Stimulated activated CD4-positive, alpha-beta T cell treated with anti-CD3 and anti-CD28 coated beads, Interleukin-12 subunit alpha, Interleukin-12 subunit beta, amount 100 ng/mL, for 48 hours (primary cell): Measurements from ENCODE around the gene LRFN4.

Experiments used
- DNase-seq, 3 donors: peaks; one replicate each; pipeline ENCODE4 v3.0.0-alpha.2; 2020; ENCODE audit warnings: low read depth in 2 of 3, low spot score in 1 of 3

LRFN4 gene

DNA sequence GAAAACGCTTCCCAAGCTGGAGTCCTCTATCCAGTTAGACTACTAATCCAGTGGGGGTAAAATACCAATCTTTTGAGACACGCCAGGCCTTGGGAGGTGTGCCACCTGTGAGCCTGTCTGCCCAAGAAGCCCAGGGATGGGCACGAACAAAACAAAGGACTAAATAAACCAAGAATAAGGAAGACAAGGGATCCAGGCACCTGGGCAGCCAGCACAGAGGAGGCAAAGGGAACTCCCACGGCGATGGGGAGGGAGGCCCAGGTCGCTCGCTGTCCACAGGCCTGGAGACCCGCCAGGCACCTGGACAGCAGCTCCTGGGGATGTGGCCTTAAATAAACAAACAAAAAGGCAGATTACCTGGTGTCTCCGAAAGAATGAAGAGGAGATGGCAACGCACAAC lies 31.4 kb downstream of the LRFN4 start:
- DNase-seq = no peak

DNA sequence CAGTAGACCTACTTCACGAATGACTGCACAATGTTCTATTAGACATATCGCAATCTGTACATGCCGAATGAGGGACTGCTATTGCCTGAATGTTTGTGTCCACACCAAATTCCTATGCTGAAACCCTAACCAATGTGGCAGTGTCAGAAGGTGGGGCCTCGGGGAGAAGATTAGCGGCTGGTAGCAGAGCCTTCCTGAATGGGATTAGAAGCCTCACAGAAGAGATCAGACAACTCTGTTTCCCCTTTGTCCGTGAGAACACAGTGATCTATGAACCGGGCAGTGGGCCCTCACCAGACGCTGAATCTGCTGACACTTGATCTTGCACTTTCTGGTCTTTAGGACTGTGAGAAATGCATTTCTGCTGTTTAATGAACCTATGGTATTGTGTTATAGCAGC lies 33.1 kb downstream of the LRFN4 start:
- no peak for DNase-seq

DNA sequence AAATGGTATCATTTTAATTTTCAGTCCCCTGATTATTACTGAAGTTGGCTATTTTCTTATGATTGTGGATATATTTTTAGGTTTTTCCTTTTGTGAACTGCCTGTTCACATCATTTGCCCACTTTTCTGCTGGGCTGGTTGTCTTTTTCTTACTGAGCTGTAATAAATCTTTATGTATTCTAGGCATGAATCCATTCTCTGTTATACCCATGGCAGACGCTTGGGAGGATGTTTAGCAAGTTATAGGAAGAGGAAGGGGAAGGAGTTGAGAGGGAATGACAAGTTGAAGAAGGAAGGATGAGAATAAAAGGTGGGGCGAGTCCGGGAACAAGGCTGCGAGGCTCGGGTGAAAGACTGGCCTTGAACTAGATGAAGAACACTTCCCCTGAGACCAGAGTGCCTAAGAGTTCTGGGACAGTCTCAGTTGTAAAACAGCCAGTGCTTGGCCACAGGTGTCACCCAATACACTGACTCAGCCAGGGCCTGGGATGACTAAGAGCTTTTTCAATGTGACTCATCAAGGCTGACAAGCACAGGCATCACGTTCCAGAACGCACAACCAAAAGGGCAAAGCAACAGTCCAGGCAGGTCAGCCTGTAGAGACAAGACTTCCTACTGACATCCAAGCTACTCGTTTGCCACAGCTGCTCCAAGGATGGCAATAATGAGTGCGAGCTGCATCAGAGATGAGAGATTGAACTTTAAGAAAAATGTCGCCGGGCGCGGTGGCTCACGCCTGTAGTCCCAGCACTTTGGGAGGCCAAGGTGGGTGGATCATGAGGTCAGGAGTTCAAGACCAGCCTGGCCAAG lies 35.2 kb downstream of the LRFN4 start:
- DNase-seq = peak; percentile 54 to 73 (median 55)

DNA sequence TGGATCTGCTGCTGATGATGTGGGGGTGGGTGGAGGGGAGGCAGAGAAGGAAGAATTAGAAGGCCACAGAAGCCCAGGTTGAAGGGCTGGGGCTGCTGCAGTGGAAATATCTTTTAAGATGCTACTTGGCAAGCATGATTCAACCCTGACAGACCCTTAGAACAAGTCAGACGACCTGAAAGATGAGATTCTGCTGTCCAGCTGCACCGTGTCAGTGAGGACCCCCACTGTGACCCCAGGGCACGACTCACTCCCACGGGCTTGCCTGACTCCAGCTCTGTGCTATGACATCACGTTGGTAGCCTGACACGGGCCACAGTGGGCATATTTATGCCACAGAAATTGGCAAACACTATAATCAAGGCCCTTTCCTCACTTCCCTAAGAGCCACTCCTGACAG lies 36.0 kb downstream of the LRFN4 start:
- no peak for DNase-seq

DNA sequence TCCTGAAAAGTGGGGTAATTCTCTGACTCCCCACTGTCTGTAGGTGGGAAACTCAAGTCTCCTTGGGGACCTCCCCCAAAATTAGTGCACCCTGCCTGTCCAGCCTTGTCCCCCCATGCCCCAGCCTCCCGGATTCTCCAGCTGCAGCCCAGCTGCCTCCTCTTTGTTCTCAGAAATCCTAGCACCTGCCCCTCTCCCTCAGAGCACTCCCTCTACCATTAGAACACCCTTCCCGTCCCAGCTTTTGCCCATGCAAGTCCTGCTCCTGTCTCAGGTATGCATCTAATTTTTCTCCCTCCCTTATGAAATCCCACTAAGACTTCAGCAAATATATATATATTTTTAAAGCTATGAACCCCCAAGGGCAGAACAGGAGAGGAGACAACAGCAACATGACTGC lies 37.3 kb downstream of the LRFN4 start:
- DNase-seq = no peak

DNA sequence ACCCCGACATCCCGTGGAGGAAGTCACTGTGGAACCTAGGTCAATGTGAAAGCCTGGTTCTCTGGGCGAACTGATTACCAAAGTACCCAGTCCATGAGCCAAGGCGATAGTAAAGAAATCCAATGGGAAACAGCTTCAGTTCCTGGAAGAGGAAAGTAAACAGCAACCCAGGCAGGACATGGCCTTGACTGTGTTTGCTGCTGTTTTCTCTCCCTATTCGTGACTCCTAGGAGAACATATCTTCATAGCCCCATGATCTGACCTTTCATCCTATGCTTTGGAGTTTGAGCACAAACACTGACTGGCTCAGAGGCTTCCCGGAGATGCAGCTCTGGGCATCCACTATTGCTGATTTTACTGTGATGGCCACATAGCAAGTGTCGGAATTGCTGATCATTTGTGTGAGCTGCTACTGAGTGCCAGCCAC lies 45.1 kb downstream of the LRFN4 start:
- DNase-seq = no peak

DNA sequence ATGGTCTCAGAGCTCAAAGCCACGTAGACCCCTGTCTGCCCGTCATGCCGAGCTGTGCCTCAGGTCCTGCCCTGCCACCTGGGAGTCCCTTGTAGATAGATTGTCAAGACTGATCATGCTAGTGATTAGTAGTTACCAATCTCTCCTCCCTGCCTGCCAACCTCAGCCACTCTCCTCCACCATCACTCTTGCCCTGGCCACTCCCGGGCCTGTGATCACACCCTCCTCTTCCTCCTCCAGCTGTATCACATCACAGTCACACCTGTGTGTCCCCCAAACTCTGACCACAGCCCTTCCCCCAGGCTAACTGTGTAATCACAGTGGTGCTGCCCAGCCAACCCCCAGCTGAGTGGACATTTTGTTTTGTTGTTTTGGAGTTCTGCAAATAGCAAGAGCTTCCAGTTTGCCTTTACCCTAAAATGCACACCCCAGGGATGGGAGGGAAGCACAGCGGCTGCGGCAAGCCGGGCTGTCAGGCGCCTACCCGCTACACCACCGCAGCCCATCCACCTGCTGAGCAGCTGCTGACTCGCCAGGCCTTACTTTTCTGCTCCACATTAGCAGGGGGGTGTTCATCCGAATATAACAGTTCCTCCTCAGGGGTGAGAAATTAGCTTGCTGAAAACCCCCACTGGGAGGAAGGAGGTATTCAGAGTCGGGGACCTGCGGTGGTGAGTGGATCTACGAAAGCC lies 45.8 kb downstream of the LRFN4 start:
- DNase-seq = no peak

DNA sequence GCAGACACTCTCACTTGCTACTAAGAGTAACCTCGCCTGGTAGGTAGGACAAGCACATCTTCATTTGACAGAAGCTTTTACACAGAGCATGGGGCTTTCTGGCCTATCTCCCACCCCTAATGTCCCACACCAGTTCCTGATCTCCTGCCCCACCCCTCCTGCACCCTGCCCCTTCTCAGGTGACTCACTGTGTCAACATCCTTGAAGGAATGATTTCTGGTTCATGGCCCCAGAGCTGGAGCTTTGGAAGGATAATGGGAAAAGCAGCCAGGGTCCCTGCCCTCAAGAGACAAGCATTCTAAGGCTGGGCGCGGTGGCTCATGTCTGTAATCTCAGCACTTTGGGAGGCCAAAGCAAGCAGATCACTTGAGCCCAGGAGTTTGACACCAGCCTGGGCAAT lies 47.2 kb downstream of the LRFN4 start:
- DNase-seq = no peak

DNA sequence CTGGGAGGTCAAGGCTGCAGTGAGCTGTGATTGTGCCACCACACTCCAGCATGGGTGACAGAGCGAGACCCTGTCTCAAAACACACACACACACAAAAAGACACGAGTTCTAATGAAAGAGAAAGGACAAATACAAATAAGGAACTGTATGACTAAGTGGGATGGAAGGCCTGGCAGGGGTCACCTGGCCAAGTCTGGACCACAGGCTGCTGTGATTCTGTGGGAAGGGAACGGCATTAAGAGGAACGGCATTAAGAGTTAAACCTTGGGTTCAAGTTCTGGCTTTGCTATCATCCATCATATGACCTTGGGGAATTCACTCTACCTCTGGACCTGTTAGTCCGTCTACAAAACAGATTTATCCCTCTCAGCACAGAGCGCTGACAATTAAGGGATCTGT lies 47.7 kb downstream of the LRFN4 start:
- no peak for DNase-seq

DNA sequence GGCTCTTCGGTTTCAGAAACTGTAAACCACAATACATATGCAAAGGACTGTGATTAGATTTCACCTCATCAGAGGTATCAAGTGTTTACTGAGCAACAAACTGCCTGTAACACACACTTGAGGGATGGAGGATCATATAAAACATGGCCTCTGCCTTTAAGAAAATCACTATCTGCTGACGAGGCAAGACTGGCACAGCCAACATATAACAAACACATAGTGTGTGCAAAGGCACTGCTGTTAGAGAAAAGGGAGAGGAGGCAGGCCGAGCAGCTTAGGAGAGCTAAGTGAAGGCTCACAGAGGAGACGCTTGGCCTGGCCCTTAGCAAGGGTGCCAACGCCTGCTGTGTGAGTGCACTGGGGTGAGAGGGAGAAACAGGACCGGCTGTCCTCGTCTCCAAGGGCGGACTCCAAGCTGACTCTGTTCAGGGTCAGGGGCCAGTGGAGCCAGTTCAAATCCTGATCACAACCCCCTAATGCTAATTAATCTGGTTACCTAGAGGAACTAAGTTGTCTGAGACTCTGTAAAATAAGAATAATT lies 48.2 kb downstream of the LRFN4 start:
- no peak for DNase-seq

DNA sequence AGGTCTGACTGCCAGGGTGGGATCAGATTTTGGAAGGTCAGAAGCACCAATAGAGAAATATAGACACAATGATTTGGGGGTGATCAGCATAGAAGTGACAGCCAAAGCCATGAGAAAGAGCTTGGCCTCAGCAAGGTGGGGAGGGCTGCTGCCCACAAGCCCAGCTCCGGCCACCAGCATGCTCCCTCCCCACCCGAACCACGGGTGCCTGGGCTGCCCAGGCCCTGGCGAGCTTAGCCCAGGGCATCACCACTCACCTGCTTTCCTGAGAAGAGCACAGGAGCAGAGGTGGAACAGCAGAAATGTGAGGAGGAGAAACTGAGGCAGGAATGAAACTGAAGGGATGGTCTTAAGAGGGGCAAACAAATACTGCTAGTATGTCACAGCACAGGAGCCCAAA lies 48.8 kb downstream of the LRFN4 start:
- no peak for DNase-seq

DNA sequence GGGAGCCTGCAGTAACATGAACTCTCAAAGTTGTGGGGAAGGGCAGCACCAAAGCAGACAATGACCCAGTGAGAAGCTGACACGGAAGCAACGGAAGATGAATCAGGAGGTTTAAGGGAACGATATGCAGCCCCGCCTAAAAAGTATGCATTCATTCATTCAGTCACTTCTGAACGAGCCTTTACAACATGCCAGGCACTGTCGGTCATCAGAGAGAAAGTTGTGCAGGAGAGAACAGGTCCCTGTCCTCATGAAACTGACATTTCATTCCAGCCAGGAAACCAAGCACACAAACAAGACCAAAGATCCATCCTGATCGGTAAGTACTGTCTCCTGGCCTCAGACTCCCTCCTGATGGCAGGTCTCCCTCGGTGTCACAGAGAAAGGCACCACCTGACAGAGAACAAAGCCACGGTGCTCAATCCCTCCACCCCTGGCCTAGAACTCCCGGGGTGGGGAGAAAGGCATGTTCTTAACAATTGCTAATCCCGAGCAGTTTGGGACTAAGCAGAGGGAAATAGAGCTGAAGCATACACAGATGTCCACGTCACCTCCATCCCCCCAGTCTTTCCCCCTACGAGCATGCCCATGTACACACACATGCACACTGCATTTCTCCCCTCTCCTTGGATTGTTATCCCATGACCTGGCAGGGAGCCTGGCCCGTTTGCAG lies 49.3 kb downstream of the LRFN4 start:
- DNase-seq = no peak

DNA sequence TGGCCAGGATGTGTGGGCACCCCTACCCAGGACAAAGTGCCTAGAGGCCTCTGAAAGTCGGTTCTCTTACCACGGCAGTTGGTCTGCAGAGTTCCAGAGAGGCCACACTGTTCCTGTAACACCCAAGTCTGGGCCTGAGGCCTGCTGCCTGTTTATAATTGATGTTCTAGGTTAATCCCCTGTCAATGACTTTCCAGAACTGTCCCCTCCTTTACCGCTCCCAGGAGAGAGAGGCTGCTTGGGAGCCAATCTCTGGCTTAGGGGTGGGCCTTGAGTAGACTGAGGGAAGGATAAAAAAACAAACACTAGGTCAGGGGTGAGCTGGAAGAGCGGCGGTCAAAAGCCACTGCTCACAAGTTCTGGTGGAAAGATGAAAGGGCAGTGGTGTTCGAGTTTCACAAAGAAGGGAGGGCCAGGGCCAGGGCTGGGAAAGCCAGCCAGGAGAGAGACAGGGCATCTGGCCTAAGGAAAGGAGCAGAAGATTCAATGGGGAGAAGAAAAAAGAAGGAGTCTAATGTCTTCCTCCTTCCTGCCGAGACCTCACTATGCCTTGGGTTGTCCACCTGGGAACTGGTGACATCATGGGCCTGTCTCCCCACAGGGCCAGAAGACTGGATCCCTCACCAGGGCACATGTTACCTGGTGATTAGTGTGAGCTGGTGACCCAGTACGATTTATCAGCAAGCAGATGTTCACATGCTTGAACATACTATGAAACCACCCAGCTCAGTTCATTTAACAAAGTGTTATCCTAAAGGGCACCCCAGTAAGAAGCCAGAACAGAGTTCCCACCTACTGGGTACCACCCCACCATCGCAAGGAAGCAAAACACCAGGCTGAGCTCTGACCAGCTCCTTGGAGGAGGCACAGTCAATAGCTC lies 51.1 kb downstream of the LRFN4 start:
- DNase-seq = no peak

DNA sequence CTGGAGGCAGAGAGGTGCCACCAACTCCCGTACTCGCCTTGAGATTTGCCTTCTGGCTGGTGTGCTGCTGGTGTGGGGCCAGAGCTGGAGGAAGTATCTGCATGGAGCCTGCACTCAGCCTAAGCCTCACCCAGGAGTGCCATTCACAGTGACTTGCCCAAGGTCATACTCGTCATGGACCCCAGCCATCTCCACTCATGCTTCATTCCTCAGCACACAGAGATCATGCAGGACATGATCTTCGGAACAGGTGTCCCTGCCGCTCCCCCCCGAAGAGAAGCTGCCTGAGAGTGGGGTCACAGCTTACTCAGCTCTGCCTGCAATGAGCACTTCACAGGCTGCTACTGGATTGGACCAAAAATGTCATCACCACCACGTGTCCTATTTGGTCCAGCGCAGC lies 52.3 kb downstream of the LRFN4 start:
- no peak for DNase-seq

DNA sequence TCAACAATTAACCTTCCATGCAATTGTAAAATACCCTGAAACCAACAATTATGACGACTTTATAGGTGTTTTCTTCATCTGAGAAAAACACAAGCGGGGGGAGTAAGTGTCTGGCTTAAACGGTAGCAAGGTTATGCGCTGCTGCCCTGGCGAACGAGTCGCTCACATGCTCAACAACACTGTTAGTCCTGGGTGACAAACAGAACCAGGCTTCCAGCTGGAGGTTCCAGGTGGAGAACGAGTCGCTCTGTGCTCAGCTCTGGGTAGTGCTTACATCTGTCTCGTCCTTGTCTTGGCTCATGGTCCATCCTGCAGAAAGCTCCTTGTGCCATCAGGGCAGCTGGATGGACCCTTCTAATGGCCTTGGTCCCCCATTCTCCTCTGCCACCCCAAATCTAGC lies 53.2 kb downstream of the LRFN4 start:
- DNase-seq = no peak
